Neural cell (in vitro differentiated cells): Measurements from ENCODE around the gene WASF3. TPM values are rescaled to one million over a fixed set of nuclear protein-coding genes. Genes with fewer than 3 reads are reported as not detected.

Experiments
- H2AFZ ChIP-seq: fragments of 200-600, 300-800 bp; sonication (generic), shearing (Covaris generic); 2 replicates; pipeline ENCODE4 v1.6.0; 2014; ENCODE audit warnings: low read depth, mild to moderate bottlenecking, antibody characterized with exemption, low read length, moderate library complexity
- H3F3A ChIP-seq: fragments of 200-600 bp; shearing (Covaris generic); 2 replicates; pipeline ENCODE4 v1.6.1; 2016; ENCODE audit warnings: mild to moderate bottlenecking, moderate library complexity, mixed read lengths, antibody characterized with exemption, low read length; ENCODE audit not compliant: insufficient read depth, poor library complexity, severe bottlenecking
- H3K27ac ChIP-seq: fragments of 200-600, 300-800 bp; sonication (generic), shearing (Covaris generic); 2 replicates; pipeline ENCODE4 v1.5.1; 2014; ENCODE audit warnings: mild to moderate bottlenecking, low read length, moderate library complexity
- H3K27me3 ChIP-seq: fragments of 300-800, 200-600 bp; sonication (generic), shearing (Covaris generic); 2 replicates; pipeline ENCODE4 v1.6.0; 2014; ENCODE audit warnings: mild to moderate bottlenecking, low read depth, low read length, moderate library complexity; ENCODE audit not compliant: insufficient read depth
- H3K36me3 ChIP-seq: fragments of 300-800, 200-600 bp; sonication (generic), shearing (Covaris generic); 2 replicates; pipeline ENCODE4 v1.5.1; 2014; ENCODE audit warnings: mild to moderate bottlenecking, antibody characterized with exemption, low read length, moderate library complexity; ENCODE audit not compliant: insufficient read depth
- H3K4me2 ChIP-seq: fragments of 300-800, 200-600 bp; sonication (generic), shearing (Covaris generic); 2 replicates; pipeline ENCODE4 v1.6.0; 2014; ENCODE audit warnings: mild to moderate bottlenecking, low read length
- H3K4me3 ChIP-seq: fragments of 300-800, 200-600 bp; sonication (generic), shearing (Covaris generic); 2 replicates; pipeline ENCODE4 v1.5.1; 2014; ENCODE audit warnings: mild to moderate bottlenecking, low read length, moderate library complexity
- H3K79me2 ChIP-seq: fragments of 200-600 bp; shearing (Covaris generic); replicated peaks from 2 replicates; pipeline ENCODE4 v1.6.0; 2014; ENCODE audit warnings: mild to moderate bottlenecking, low read length, moderate library complexity; ENCODE audit not compliant: insufficient read depth
- H3K9ac ChIP-seq: fragments of 300-800, 200-600 bp; sonication (generic), shearing (Covaris generic); 2 replicates; pipeline ENCODE4 v1.6.1; 2016; ENCODE audit warnings: mild to moderate bottlenecking, low read length, mixed read lengths
- H3K9me2 ChIP-seq: fragments of 200-600 bp; shearing (Covaris generic); 2 replicates; pipeline ENCODE4 v1.6.1; 2016; ENCODE audit warnings: mild to moderate bottlenecking, low read length, mixed read lengths; ENCODE audit not compliant: insufficient read depth
- H3K9me3 ChIP-seq: fragments of 200-600, 300-800 bp; sonication (generic), shearing (Covaris generic); 2 replicates; pipeline ENCODE4 v1.6.1; 2016; ENCODE audit warnings: mild to moderate bottlenecking, mixed run types, low read length, moderate library complexity, mixed read lengths
- H4K20me1 ChIP-seq: fragments of 200-600 bp; shearing (Covaris generic); 2 replicates; pipeline ENCODE4 v1.6.1; 2016; ENCODE audit warnings: mild to moderate bottlenecking, mixed run types; ENCODE audit not compliant: insufficient read depth
- EP300 ChIP-seq: fragments of 450-650 bp; conservative IDR thresholded peaks from 2 replicates; pipeline ENCODE4 v1.6.1; 2014; ENCODE audit warnings: antibody characterized with exemption, mild to moderate bottlenecking, moderate library complexity; ENCODE audit not compliant: poor library complexity, severe bottlenecking
- EZH2 ChIP-seq: fragments of 200-600, 300-800 bp; shearing (Covaris generic), sonication (generic); IDR thresholded peaks from 2 replicates; pipeline ENCODE4 v1.6.1; 2014; ENCODE audit warnings: antibody characterized with exemption, low read length, borderline replicate concordance, mild to moderate bottlenecking; ENCODE audit not compliant: insufficient read depth, poor library complexity, severe bottlenecking
- MXI1 ChIP-seq: fragments of 450-650 bp; conservative IDR thresholded peaks from 2 replicates; pipeline ENCODE4 v1.6.1; 2014; ENCODE audit warnings: antibody characterized with exemption, mild to moderate bottlenecking; ENCODE audit not compliant: poor library complexity, severe bottlenecking
- POLR2AphosphoS5 ChIP-seq: IDR thresholded peaks from 2 replicates; pipeline ENCODE4 v1.6.1; 2012
- RAD21 ChIP-seq: fragments of 450-650 bp; conservative IDR thresholded peaks from 2 replicates; pipeline ENCODE4 v1.6.1; 2014; ENCODE audit warnings: antibody characterized with exemption, mild to moderate bottlenecking, moderate library complexity
- SMC3 ChIP-seq: fragments of 450-650 bp; conservative IDR thresholded peaks from 2 replicates; pipeline ENCODE4 v1.6.1; 2014; ENCODE audit warnings: antibody characterized with exemption, mild to moderate bottlenecking, moderate library complexity; ENCODE audit not compliant: poor library complexity
- TAF1 ChIP-seq: IDR thresholded peaks from 2 replicates; pipeline ENCODE4 v1.6.1; 2012; ENCODE audit warnings: low read depth
- polyA plus RNA-seq: library from polyadenylated mRNA; depleted of rRNA; stranded (reverse); fragments of >200 nt; gene quantifications from 2 replicates; pipeline ENCODE4 v1.2.3, GENCODE V29; 2014
- TF ChIP-seq, protein P1 (sequence below): fragments of 450-650 bp; IDR thresholded peaks from 2 replicates; pipeline ENCODE4 v1.5.1; 2014; ENCODE audit warnings: antibody characterized with exemption, mild to moderate bottlenecking, moderate library complexity; ENCODE audit not compliant: poor library complexity, severe bottlenecking
- TF ChIP-seq, protein P2 (sequence below): IDR thresholded peaks from 2 replicates; pipeline ENCODE4 v1.6.1; 2012; ENCODE audit warnings: borderline replicate concordance

WASF3 gene
- polyA plus RNA-seq, 1 donor from 2014 or later: 44.5 TPM

DNA sequence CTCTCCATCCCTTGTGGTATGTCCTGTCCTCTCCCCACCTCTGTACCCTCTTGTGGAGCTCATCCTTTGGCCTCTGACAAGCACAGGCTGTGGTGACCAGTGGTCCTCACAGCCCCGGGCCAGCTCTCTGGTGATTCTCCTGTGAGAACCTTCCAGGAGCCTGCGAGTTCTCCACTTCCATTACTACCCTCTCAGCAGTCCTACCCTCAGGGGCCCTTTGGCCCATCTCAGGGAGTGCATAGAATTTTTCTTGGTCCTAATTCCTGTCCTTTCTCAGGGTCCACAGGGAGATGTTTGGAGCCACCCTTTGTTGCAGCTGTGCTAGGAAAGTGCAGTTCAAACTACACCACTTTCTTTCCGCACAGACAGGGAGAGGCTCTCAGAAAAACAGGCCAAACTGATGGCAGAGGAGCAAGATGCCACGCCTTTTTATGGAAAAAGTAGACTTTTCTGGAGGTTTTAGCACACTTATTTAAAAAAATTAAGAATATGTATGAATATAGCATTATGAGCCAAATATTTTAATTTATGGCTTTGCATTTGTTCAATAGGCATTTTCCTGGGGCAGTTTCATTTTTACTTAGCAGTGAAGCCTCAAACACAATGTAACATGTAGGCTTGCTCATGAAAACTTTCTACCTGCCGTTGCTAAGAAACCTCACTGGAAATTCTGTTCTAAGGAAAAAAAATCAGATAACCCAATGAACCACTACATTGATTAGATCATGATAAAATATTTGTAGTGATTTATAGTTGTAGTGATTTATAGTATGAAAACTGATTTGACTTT is 111.1 kb downstream of the WASF3 start:
- H3K27ac ChIP-seq: no peak overlapping the region
- H4K20me1 ChIP-seq: no peaks in the 10 kb centered on the region
- H3K9ac ChIP-seq: no peak overlapping the region
- no peak overlapping the region for H3K4me2 ChIP-seq
- H3F3A ChIP-seq: no peaks in the 10 kb centered on the region
- H3K9me2 ChIP-seq: no peaks in the 10 kb centered on the region
- H3K27me3 ChIP-seq: no peaks in the 10 kb centered on the region
- no peaks in the 10 kb centered on the region for H3K36me3 ChIP-seq
- H2AFZ ChIP-seq: no peak overlapping the region
- no peaks in the 10 kb centered on the region for H3K79me2 ChIP-seq
- no peak overlapping the region for H3K4me3 ChIP-seq
- TF ChIP-seq POLR2AphosphoS5 (no peak), SMC3 (no peak), EZH2 (no peak), MXI1 (no peak), TAF1 (no peak), EP300 (no peak), RAD21 (no peak)
- TF ChIP-seq, protein P1, sequence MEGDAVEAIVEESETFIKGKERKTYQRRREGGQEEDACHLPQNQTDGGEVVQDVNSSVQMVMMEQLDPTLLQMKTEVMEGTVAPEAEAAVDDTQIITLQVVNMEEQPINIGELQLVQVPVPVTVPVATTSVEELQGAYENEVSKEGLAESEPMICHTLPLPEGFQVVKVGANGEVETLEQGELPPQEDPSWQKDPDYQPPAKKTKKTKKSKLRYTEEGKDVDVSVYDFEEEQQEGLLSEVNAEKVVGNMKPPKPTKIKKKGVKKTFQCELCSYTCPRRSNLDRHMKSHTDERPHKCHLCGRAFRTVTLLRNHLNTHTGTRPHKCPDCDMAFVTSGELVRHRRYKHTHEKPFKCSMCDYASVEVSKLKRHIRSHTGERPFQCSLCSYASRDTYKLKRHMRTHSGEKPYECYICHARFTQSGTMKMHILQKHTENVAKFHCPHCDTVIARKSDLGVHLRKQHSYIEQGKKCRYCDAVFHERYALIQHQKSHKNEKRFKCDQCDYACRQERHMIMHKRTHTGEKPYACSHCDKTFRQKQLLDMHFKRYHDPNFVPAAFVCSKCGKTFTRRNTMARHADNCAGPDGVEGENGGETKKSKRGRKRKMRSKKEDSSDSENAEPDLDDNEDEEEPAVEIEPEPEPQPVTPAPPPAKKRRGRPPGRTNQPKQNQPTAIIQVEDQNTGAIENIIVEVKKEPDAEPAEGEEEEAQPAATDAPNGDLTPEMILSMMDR: no peak
- TF ChIP-seq, protein P2, sequence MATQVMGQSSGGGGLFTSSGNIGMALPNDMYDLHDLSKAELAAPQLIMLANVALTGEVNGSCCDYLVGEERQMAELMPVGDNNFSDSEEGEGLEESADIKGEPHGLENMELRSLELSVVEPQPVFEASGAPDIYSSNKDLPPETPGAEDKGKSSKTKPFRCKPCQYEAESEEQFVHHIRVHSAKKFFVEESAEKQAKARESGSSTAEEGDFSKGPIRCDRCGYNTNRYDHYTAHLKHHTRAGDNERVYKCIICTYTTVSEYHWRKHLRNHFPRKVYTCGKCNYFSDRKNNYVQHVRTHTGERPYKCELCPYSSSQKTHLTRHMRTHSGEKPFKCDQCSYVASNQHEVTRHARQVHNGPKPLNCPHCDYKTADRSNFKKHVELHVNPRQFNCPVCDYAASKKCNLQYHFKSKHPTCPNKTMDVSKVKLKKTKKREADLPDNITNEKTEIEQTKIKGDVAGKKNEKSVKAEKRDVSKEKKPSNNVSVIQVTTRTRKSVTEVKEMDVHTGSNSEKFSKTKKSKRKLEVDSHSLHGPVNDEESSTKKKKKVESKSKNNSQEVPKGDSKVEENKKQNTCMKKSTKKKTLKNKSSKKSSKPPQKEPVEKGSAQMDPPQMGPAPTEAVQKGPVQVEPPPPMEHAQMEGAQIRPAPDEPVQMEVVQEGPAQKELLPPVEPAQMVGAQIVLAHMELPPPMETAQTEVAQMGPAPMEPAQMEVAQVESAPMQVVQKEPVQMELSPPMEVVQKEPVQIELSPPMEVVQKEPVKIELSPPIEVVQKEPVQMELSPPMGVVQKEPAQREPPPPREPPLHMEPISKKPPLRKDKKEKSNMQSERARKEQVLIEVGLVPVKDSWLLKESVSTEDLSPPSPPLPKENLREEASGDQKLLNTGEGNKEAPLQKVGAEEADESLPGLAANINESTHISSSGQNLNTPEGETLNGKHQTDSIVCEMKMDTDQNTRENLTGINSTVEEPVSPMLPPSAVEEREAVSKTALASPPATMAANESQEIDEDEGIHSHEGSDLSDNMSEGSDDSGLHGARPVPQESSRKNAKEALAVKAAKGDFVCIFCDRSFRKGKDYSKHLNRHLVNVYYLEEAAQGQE: no peak
- H3K9me3 ChIP-seq: no peaks in the 10 kb centered on the region

DNA sequence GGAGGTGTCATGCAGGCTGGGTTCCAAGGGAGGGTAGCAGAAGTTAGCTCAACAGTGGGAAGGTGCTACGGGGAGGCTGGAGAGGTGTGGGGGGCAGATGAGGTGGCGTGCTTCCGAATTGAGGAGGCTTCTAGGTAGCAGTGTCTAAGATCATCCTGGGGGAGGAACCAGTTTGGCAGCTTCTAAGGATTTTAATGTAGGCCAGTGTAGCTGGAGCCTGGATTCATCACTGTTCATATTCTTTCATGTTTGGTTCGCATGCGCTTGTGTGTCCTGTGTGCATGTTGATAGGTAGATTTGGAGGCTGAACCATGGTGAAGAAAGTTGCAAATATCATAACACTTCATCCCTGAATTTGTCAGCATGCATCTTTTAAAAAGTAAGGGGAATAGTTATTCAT is 116.4 kb downstream of the WASF3 start:
- H4K20me1 ChIP-seq: no peaks in the 10 kb centered on the region
- no peak overlapping the region for H3K27ac ChIP-seq
- TF ChIP-seq MXI1 (no peak), EP300 (no peak), RAD21 (no peak), EZH2 (no peak)
- TF ChIP-seq, protein P2: no peak
- no peak overlapping the region for H2AFZ ChIP-seq
- H3K36me3 ChIP-seq: no peaks in the 10 kb centered on the region
- no peak overlapping the region for H3K9ac ChIP-seq
- H3K9me3 ChIP-seq: no peaks in the 10 kb centered on the region
- no peak overlapping the region for H3K4me3 ChIP-seq
- H3F3A ChIP-seq: no peaks in the 10 kb centered on the region
- no peaks in the 10 kb centered on the region for H3K27me3 ChIP-seq
- no peak overlapping the region for H3K4me2 ChIP-seq
- H3K79me2 ChIP-seq: no peaks in the 10 kb centered on the region
- H3K9me2 ChIP-seq: no peaks in the 10 kb centered on the region
